Psoas muscle (tissue), 8 donors: ENCODE measurements around the gene TBL1XR1. TPM values are rescaled to one million over a fixed set of nuclear protein-coding genes. Genes with fewer than 3 reads are reported as not detected.
"Not testable (repeated sequence)": the region's sequence is repeated elsewhere in the genome, so short reads cannot be mapped to it uniquely, and the experiment has no call there.

ENCODE experiments used
- ATAC-seq, 4 donors: fragments of 200-7000 bp; cut with Tn5 transposase; one replicate each; pipeline ENCODE4 v1.9.1; 2020; ENCODE audit warnings: moderate library complexity in 3 of 4, mild to moderate bottlenecking in 2 of 4
- DNase-seq, 2 donors: peaks; one replicate each; pipeline ENCODE4 v3.0.0-alpha.2; 2020
- H3K27ac ChIP-seq: fragments of 200-600 bp; one replicate; pipeline ENCODE4 v1.8.0; 2022
- H3K27me3 ChIP-seq, 3 donors: fragments of 200-600 bp in 1 of 3; one replicate each; pipeline versions ENCODE4 v1.6.1 to v1.8.0; 2013 to 2022; ENCODE audit warnings: low read length in 2 of 3, mild to moderate bottlenecking in 2 of 3, moderate library complexity in 1 of 3; ENCODE audit not compliant: insufficient read depth in 3 of 3
- H3K36me3 ChIP-seq, 2 donors: fragments of 200-600 bp in 1 of 2; one replicate each; pipeline versions ENCODE4 v1.6.1 to v1.8.0; 2013 to 2022; ENCODE audit warnings: low read depth in 1 of 2, mild to moderate bottlenecking in 1 of 2, moderate library complexity in 1 of 2; ENCODE audit not compliant: insufficient read depth in 1 of 2
- H3K4me1 ChIP-seq: fragments of 200-600 bp; one replicate; pipeline ENCODE4 v1.8.0; 2022
- H3K4me3 ChIP-seq: fragments of 200-600 bp; one replicate; pipeline ENCODE4 v1.8.0; 2022; ENCODE audit warnings: mild to moderate bottlenecking
- H3K9me3 ChIP-seq: fragments of 200-600 bp; one replicate; pipeline ENCODE4 v1.8.0; 2022
- WGBS, 3 donors: extraction: QIAGEN DNeasy Blood & Tissue Kit; methylation state at CpG; one replicate each; pipeline versions ENCODE4 v1.1.6 to v1.1.7; 2013; 5-methylcytosine and 5-hydroxymethylcytosine counted together
- intact Hi-C, 2 donors: fragments of 100-400 bp; cut with DNase I; formaldehyde crosslinking; loops; one replicate each; pipeline versions ENCODE4 v1.11.0 to v1.14.2; 2022
- polyA plus RNA-seq, 3 donors: library from polyadenylated mRNA; stranded (reverse); fragments of 200-250 nt; gene quantifications; one replicate each; pipeline ENCODE4 v1.2.3, GENCODE V29; 2013
- total RNA-seq, 4 donors: library from RNA; stranded (reverse); fragmentation: NEBNext Ultra II Directional in 2 of 4; extraction: Animal tissue kit (Norgen Biotek cat#: 25700) in 2 of 4; gene quantifications; one replicate each; pipeline versions ENCODE4 v1.2.1 to v1.2.4, GENCODE V29; 2021 to 2023
- TF ChIP-seq, protein P1 (sequence below): fragments of 200-600 bp; IDR thresholded peaks from one replicate; pipeline ENCODE4 v1.8.0; 2022; ENCODE audit warnings: antibody characterized with exemption
- donor health status: healthy with polysubstance abuse.
- donor health status: DM: no; HTN: no; CAD: no; lungs with moderate emphysema.
- donor health status: Bipolar disorder and iron deficiency.
- donor health status: healthy.
- donor health status: DM: yes; HTN: yes; CAD: no.
- donor health status: DM: no; HTN: no; CAD: no.
- donor health status: DM: no; HTN: no; CAD: no.
- donor health status: DM: yes; HTN: yes; CAD: no.

TBL1XR1 gene
- total and polyA plus RNA-seq, 7 donors, result 7.3 to 97.4 (median 58.6) TPM

GRCh38 chr3:177005718-177006405, 191.4 kb downstream of the TBL1XR1 start:
- no peaks in the 10 kb centered on the region for H3K27me3 ChIP-seq
- intact Hi-C loops, result no loop called here
- H3K36me3 ChIP-seq, result no peaks in the 10 kb centered on the region
- ATAC-seq (no peak), DNase-seq (no peak)
- no peaks in the 10 kb centered on the region for H3K4me1 ChIP-seq
- no peak overlapping the region for H3K27ac ChIP-seq
- peaks cover 18% of the 10 kb centered on the region for H3K9me3 ChIP-seq
- H3K4me3 ChIP-seq, result no peak overlapping the region
- TF ChIP-seq, protein P1, sequence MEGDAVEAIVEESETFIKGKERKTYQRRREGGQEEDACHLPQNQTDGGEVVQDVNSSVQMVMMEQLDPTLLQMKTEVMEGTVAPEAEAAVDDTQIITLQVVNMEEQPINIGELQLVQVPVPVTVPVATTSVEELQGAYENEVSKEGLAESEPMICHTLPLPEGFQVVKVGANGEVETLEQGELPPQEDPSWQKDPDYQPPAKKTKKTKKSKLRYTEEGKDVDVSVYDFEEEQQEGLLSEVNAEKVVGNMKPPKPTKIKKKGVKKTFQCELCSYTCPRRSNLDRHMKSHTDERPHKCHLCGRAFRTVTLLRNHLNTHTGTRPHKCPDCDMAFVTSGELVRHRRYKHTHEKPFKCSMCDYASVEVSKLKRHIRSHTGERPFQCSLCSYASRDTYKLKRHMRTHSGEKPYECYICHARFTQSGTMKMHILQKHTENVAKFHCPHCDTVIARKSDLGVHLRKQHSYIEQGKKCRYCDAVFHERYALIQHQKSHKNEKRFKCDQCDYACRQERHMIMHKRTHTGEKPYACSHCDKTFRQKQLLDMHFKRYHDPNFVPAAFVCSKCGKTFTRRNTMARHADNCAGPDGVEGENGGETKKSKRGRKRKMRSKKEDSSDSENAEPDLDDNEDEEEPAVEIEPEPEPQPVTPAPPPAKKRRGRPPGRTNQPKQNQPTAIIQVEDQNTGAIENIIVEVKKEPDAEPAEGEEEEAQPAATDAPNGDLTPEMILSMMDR, result no peak

- intact Hi-C loops, ATAC-seq, H3K4me3 ChIP-seq, H3K4me1 ChIP-seq, H3K9me3 ChIP-seq, DNase-seq, H3K36me3 ChIP-seq, H3K27ac ChIP-seq, H3K27me3 ChIP-seq: not testable (repeated sequence)
- 98 to 100% (median 100%) methylated on average over 2 of the region's 2 CpGs for WGBS, 3 donors
These were observed 197.1 kb downstream of the TBL1XR1 start for GRCh38 chr3:177000159-177000558.

GRCh38 chr3:176995946-176996345, 201.3 kb downstream of the TBL1XR1 start:
- intact Hi-C loops, result no loop called here
- no peaks in the 10 kb centered on the region for H3K4me1 ChIP-seq
- ATAC-seq (no peak), DNase-seq (no peak)
- no peak overlapping the region for H3K4me3 ChIP-seq
- H3K27ac ChIP-seq, result no peak overlapping the region
- TF ChIP-seq, protein P1, result no peak
- H3K9me3 ChIP-seq, result no peaks in the 10 kb centered on the region
- 93 to 96% (median 94%) methylated on average over 2 of the region's 2 CpGs for WGBS, 3 donors
- H3K36me3 ChIP-seq, result no peaks in the 10 kb centered on the region
- no peaks in the 10 kb centered on the region for H3K27me3 ChIP-seq

DNA sequence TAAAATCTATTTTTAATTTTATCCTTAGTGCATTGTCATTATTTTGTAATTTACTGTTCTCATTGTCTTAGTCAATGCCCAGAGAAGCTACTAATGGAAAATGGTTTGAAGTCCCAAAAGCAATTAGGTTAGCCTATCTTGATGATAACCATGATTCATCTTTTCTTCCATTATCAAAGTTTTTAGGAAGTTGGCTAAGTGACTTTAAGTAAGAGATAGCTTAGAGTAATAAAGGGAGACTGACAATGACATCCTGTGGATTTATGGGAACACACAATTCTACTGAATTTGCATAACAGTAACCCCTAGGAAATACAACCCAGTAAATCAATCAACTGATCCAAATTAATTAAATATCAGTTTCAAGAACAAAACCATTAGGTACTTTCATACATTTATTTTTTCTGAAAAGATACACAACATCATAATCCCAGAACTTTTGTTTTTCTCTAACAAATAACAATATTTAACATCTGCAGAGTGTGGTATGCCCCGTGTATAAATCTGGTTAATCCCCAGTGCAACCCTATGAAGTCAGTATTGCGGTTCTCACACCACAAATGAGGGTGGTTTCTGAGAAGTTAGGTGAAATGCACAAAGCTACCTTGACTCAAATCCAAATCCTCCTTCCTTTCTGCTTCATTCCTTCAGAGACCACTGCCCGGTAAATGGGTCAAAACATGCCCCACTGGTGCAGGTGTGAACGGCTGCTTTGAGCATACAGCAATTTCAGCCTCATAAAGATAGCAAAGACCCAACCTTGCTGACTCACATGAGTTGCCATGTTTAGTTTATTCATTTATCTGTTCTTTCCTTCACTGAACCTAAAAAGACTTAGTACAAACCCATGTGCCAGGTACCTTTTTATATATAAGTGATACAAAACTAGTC, 202.1 kb downstream of the TBL1XR1 start:
- TF ChIP-seq, protein P1, result no peak
- Histone ChIP-seq H3K4me1 (no peaks in the 10 kb centered on the region), H3K27me3 (no peaks in the 10 kb centered on the region), H3K9me3 (no peaks in the 10 kb centered on the region), H3K27ac (no peak overlapping the region), H3K36me3 (no peaks in the 10 kb centered on the region), H3K4me3 (no peak overlapping the region)
- intact Hi-C loops, result no loop called here
- no peak for DNase-seq
- 77 to 88% (median 82%) methylated on average over 4 of the region's 4 CpGs for WGBS, 3 donors
- ATAC-seq, result no peak

DNA sequence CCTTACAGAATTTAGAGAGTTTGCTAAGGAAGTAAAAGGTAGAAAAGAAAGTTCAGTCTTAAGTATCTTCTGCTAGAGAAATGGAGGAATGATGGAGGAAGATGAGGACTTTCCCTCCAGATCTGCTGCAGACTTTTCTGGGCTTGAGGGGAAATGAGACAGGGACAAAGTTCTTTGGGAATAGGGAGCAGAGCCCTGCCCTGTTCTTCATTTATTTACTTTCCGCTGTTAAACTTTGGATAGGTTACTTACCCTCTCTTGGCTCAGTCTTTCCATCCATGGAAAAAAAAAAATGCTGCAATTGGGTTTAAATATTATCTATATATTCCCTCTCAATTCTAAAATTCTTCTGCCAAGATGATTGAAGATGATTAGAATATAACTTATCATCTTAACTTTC, 202.9 kb downstream of the TBL1XR1 start:
- H3K4me1 ChIP-seq, result no peaks in the 10 kb centered on the region
- H3K9me3 ChIP-seq, result no peaks in the 10 kb centered on the region
- DNase-seq, result no peak
- H3K27me3 ChIP-seq, result no peaks in the 10 kb centered on the region
- no peak for ATAC-seq
- no peak overlapping the region for H3K4me3 ChIP-seq
- intact Hi-C loops, result no loop called here
- TF ChIP-seq, protein P1, result no peak
- H3K27ac ChIP-seq, result no peak overlapping the region
- H3K36me3 ChIP-seq, result no peaks in the 10 kb centered on the region
- WGBS, 3 donors, result 95 to 100% (median 97%) methylated on average over 1 of the region's 1 CpG
